ENCODE data around the gene SH2D3A. TPM values are rescaled to one million over a fixed set of nuclear protein-coding genes. Genes with fewer than 3 reads are reported as not detected.
A peak's percentile ranks its signal among the peaks of the same experiment; 100 is the strongest.

SH2D3A gene
- total and polyA plus RNA-seq, 12 donors = 0.11 to 1.7 (median 0.41) TPM; not detected in 2

- H3K27ac ChIP-seq = peak overlapping the region; percentile 45 to 95 (median 76)
- intact Hi-C loops (cut with DNase I) = loop anchor here in 1 of 2 donors (10.0 kb wide), 1 partner anchor 121 kb away; no protein-coding TSS in a partner anchor
- DNase-seq = peak in 2 of 7 donors; percentile 24 to 25
- WGBS, 4 donors = 81 to 87% (median 86%) methylated on average over 15 of the region's 15 CpGs
- TF ChIP-seq CTCF (IDR thresholded peaks at IDR 0.05) = no peak
- TF ChIP-seq POLR2A (IDR thresholded peaks at IDR 0.05) = no peak
- H3K27me3 ChIP-seq = no peaks in the 10 kb centered on the region
- H3K4me1 ChIP-seq (replicated peaks in 1 of 2) = peaks cover 29 to 39% of the 10 kb centered on the region in 2 donors
- no peaks in the 10 kb centered on the region for H3K9me3 ChIP-seq (replicated peaks in 1 of 3)
- no peak overlapping the region for H3K4me3 ChIP-seq
- H3K36me3 ChIP-seq (replicated peaks in 1 of 2) = peaks cover 0 to 44% of the 10 kb centered on the region in 2 donors
These were observed 23.4 kb downstream of the SH2D3A start for GRCh38 chr19:6743714-6744380.

DNA sequence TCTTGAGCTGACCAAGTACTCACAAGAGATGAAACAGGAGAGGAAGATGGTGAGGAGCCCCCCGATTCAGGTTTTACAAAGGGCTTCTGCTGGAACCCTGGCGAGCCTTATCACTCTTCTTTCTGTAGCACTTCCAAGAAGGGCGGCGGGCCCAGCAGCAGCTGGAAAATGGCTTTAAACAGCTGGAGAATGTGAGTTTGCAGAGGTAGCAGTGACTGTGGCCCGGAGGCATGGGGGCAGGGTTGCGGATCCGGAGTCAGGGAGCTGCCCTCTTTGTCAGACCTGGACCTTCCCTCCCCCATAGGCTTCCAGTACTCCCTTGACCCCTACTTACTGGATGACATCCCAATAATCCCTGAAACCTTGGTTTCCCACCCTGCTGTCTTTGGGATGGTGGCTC is 24.2 kb downstream of the SH2D3A start:
- peaks cover 37 to 46% of the 10 kb centered on the region in 2 donors for H3K4me1 ChIP-seq (replicated peaks in 1 of 2)
- H3K36me3 ChIP-seq (replicated peaks in 1 of 2) = peaks cover 0 to 36% of the 10 kb centered on the region in 2 donors

DNA sequence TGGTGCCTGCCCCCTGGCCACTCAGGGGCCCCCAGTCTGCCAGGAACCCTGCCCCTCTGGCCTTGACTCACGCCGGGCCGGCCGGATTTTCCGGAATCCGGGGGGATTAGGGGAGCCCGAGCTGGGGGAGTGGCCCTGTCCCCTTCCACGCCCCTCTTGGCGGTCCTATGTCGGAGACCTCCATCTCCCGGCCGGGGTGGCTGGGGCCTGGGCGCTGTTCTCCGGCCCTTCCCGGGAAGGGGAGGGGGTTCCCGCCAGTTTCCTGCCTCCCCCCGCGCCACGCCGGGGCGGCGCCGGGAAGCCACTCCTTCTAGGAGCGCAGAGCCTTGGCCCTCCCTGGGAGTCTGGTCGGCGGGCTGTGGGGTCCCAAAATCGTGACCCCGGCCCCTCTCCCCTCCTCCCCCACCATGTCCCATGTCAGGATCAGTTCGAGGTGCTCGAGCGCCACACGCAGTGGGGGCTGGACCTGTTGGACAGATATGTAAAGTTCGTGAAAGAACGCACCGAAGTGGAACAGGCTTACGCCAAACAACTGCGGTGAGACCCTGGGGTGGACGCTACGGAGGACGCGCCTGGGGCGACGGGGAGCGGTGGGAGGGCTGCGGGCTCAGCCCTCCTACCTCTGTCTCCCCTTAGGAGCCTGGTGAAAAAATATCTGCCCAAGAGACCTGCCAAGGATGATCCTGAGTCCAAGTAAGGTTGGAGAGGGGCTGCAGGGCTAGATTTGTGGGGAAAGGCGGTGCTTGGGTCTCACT is 26.5 kb downstream of the SH2D3A start:
- peak overlapping the region in 4 of 5 donors; percentile 30 to 92 (median 66) for H3K27ac ChIP-seq
- peak in 5 of 7 donors; percentile 27 to 55 (median 52) for DNase-seq
- 2 to 6% (median 3%) methylated on average over 17 to 46 of the region's 46 CpGs for WGBS, 4 donors
- TF ChIP-seq CTCF (IDR thresholded peaks at IDR 0.05) (no peak), POLR2A (IDR thresholded peaks at IDR 0.05) (no peak)
- intact Hi-C loops (cut with DNase I) = loop anchor here in 1 of 2 donors (10.0 kb wide), 1 partner anchor 124 kb away; no protein-coding TSS in a partner anchor
- H3K9me3 ChIP-seq (replicated peaks in 1 of 3) = no peaks in the 10 kb centered on the region
- H3K4me1 ChIP-seq (replicated peaks in 1 of 2) = peaks cover 45 to 56% of the 10 kb centered on the region in 2 donors
- H3K4me3 ChIP-seq = peak overlapping the region; percentile 77 to 90 (median 88)
- H3K27me3 ChIP-seq = no peaks in the 10 kb centered on the region
- H3K36me3 ChIP-seq (replicated peaks in 1 of 2) = peaks cover 0 to 15% of the 10 kb centered on the region in 2 donors

More for the DNA sequence above, 24.2 kb downstream of the SH2D3A start:
- intact Hi-C loops (cut with DNase I) = loop anchor here in 1 of 2 donors (10.0 kb wide), 1 partner anchor 122 kb away; no protein-coding TSS in a partner anchor
- DNase-seq = no peak
- H3K4me3 ChIP-seq = no peak overlapping the region
- H3K27me3 ChIP-seq = no peaks in the 10 kb centered on the region
- no peak for TF ChIP-seq POLR2A (IDR thresholded peaks at IDR 0.05)
- TF ChIP-seq CTCF (IDR thresholded peaks at IDR 0.05) = no peak
- peak overlapping the region in 2 of 5 donors; percentile 93 to 95 for H3K27ac ChIP-seq
- WGBS, 4 donors = 41 to 82% (median 75%) methylated on average over 7 of the region's 7 CpGs
- H3K9me3 ChIP-seq (replicated peaks in 1 of 3) = no peaks in the 10 kb centered on the region

All from adrenal gland (tissue), 12 donors.